ENCODE data around the gene ISY1. TPM values are rescaled to one million over a fixed set of nuclear protein-coding genes. Genes with fewer than 3 reads are reported as not detected.

The ISY1 gene
- total RNA-seq, 1 experiment from 2014 or later: 43.6 TPM

DNA sequence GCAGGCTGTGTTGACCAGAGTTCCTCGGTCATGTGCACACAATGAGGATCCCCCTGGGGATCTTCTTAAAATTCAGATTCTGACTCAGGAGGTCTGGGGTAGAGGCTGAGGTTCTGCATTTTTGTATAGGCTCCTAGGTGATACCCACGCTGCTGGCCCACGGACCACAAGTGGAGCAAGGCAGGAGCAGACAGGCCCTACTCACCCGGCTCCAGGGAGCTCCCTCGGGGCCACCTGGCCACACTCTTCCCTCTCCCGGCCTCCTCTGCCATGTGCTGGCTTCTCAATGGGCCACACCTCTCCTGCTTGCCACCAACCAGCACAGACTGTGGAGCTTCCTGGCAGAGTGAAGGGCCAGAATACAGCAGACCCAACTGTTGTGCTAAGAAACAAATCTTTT is 76.4 kb downstream of the ISY1 start:
- DNase-seq (ENCODE audit: low read depth, low spot score): no peak
- POLR2A ChIA-PET: no interaction called here
- intact Hi-C loops (cut with micrococcal nuclease): no loop called here

More for the DNA sequence above, 76.4 kb downstream of the ISY1 start:
- RAD21 ChIA-PET (ENCODE audit: low non-redundant PET in 1 of 2, low total read pairs in 2 of 2, uncharacterized antibody in 2 of 2, unreplicated experiment in 2 of 2): no interaction called here
- ATAC-seq: no peak
- H3K79me2 ChIP-seq (ENCODE audit: insufficient read depth, low read length): no peaks in the 10 kb centered on the region
- no TSS peak for BruUV-seq (replicated peaks)
- H3K9me2 ChIP-seq (ENCODE audit: insufficient read depth): no peaks in the 10 kb centered on the region
- no peak for TF ChIP-seq CBX3 (IDR thresholded peaks at IDR 0.05; ENCODE audit: low read depth)
- TF ChIP-seq, protein P1, sequence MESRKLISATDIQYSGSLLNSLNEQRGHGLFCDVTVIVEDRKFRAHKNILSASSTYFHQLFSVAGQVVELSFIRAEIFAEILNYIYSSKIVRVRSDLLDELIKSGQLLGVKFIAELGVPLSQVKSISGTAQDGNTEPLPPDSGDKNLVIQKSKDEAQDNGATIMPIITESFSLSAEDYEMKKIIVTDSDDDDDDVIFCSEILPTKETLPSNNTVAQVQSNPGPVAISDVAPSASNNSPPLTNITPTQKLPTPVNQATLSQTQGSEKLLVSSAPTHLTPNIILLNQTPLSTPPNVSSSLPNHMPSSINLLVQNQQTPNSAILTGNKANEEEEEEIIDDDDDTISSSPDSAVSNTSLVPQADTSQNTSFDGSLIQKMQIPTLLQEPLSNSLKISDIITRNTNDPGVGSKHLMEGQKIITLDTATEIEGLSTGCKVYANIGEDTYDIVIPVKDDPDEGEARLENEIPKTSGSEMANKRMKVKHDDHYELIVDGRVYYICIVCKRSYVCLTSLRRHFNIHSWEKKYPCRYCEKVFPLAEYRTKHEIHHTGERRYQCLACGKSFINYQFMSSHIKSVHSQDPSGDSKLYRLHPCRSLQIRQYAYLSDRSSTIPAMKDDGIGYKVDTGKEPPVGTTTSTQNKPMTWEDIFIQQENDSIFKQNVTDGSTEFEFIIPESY (IDR thresholded peaks at IDR 0.05; ENCODE audit: extremely low read depth, insufficient replicate concordance, low read length): no peak
- TF ChIP-seq TCF7L2 (IDR thresholded peaks at IDR 0.05; ENCODE audit: borderline replicate concordance, extremely low read depth, insufficient read depth, insufficient read length): no peak
- no peak for TF ChIP-seq ZFX (IDR thresholded peaks at IDR 0.05)
- TF ChIP-seq EZH2 (IDR thresholded peaks at IDR 0.05): no peak
- TF ChIP-seq, protein P2, sequence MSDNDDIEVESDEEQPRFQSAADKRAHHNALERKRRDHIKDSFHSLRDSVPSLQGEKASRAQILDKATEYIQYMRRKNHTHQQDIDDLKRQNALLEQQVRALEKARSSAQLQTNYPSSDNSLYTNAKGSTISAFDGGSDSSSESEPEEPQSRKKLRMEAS (IDR thresholded peaks at IDR 0.05): no peak
- no peak for TF ChIP-seq RAD21 (IDR thresholded peaks at IDR 0.05; ENCODE audit: low read depth)
- TF ChIP-seq, protein P3, sequence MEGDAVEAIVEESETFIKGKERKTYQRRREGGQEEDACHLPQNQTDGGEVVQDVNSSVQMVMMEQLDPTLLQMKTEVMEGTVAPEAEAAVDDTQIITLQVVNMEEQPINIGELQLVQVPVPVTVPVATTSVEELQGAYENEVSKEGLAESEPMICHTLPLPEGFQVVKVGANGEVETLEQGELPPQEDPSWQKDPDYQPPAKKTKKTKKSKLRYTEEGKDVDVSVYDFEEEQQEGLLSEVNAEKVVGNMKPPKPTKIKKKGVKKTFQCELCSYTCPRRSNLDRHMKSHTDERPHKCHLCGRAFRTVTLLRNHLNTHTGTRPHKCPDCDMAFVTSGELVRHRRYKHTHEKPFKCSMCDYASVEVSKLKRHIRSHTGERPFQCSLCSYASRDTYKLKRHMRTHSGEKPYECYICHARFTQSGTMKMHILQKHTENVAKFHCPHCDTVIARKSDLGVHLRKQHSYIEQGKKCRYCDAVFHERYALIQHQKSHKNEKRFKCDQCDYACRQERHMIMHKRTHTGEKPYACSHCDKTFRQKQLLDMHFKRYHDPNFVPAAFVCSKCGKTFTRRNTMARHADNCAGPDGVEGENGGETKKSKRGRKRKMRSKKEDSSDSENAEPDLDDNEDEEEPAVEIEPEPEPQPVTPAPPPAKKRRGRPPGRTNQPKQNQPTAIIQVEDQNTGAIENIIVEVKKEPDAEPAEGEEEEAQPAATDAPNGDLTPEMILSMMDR (IDR thresholded peaks at IDR 0.05 in 2 of 3, conservative IDR thresholded peaks at IDR 0.05 in 1 of 3; ENCODE audit: borderline replicate concordance in 1 of 3, insufficient read depth in 1 of 3, low read depth in 2 of 3, low read length in 2 of 3): no peak
- TF ChIP-seq JUND (IDR thresholded peaks at IDR 0.05): no peak
- TF ChIP-seq POLR2A (IDR thresholded peaks at IDR 0.05; ENCODE audit: borderline replicate concordance, extremely low read depth, insufficient read depth, insufficient read length): no peak
- no peak for TF ChIP-seq SRF (IDR thresholded peaks at IDR 0.05; ENCODE audit: low read depth)
- TF ChIP-seq, protein P4, sequence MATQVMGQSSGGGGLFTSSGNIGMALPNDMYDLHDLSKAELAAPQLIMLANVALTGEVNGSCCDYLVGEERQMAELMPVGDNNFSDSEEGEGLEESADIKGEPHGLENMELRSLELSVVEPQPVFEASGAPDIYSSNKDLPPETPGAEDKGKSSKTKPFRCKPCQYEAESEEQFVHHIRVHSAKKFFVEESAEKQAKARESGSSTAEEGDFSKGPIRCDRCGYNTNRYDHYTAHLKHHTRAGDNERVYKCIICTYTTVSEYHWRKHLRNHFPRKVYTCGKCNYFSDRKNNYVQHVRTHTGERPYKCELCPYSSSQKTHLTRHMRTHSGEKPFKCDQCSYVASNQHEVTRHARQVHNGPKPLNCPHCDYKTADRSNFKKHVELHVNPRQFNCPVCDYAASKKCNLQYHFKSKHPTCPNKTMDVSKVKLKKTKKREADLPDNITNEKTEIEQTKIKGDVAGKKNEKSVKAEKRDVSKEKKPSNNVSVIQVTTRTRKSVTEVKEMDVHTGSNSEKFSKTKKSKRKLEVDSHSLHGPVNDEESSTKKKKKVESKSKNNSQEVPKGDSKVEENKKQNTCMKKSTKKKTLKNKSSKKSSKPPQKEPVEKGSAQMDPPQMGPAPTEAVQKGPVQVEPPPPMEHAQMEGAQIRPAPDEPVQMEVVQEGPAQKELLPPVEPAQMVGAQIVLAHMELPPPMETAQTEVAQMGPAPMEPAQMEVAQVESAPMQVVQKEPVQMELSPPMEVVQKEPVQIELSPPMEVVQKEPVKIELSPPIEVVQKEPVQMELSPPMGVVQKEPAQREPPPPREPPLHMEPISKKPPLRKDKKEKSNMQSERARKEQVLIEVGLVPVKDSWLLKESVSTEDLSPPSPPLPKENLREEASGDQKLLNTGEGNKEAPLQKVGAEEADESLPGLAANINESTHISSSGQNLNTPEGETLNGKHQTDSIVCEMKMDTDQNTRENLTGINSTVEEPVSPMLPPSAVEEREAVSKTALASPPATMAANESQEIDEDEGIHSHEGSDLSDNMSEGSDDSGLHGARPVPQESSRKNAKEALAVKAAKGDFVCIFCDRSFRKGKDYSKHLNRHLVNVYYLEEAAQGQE (IDR thresholded peaks at IDR 0.05; ENCODE audit: low read depth): no peak
- no peak for TF ChIP-seq ZNF274 (IDR thresholded peaks at IDR 0.05; ENCODE audit: low read depth, low read length)
- no peak for TF ChIP-seq ATF3 (IDR thresholded peaks at IDR 0.05)
- TF ChIP-seq EGR1 (IDR thresholded peaks at IDR 0.05; ENCODE audit: low read depth): no peak
- TF ChIP-seq POLR2AphosphoS5 (IDR thresholded peaks at IDR 0.05; ENCODE audit: low read depth, low read length): no peak
- no peak for TF ChIP-seq ELF1 (IDR thresholded peaks at IDR 0.05; ENCODE audit: borderline replicate concordance, low read depth)
- no peak for TF ChIP-seq FOSL1 (IDR thresholded peaks at IDR 0.05; ENCODE audit: low read depth)
- H3K27me3 ChIP-seq (ENCODE audit: insufficient read depth, low read length): no peaks in the 10 kb centered on the region
- no peak overlapping the region for H3K27ac ChIP-seq (ENCODE audit: low read depth, low read length)
- H2AFZ ChIP-seq (ENCODE audit: low read depth, low read length, poor library complexity, severe bottlenecking): no peak overlapping the region
- H3K9ac ChIP-seq (ENCODE audit: low read length): no peak overlapping the region
- H3K36me3 ChIP-seq (ENCODE audit: control insufficient read depth in 1 of 2, insufficient read depth in 2 of 2, low read length in 2 of 2): no peaks in the 10 kb centered on the region
- no peak overlapping the region for H3K4me3 ChIP-seq (replicated peaks in 1 of 2; ENCODE audit: low read depth in 1 of 2, low read length in 2 of 2)
- no peaks in the 10 kb centered on the region for H3K9me3 ChIP-seq (ENCODE audit: control insufficient read depth in 1 of 2, insufficient read depth in 1 of 2, low read depth in 1 of 2, low read length in 2 of 2)
- H3K4me1 ChIP-seq (ENCODE audit: control insufficient read depth in 1 of 2, insufficient read depth in 2 of 2, low read length in 2 of 2): no peaks in the 10 kb centered on the region
- no peak overlapping the region for H3K4me2 ChIP-seq (ENCODE audit: low read length)
- CTCF ChIA-PET: no interaction called here
- no peaks in the 10 kb centered on the region for H4K20me1 ChIP-seq (ENCODE audit: insufficient read depth)

Measured in HCT116 (cell line).